GM19023 (cell line): ENCODE results near the gene MTR.

ENCODE experiments used
- ATAC-seq: cut with Tn5 transposase; IDR thresholded peaks from one replicate; pipeline ENCODE4 v1.9.1; 2021; ENCODE audit warnings: mild to moderate bottlenecking, moderate library complexity; ENCODE audit not compliant: unreplicated experiment

The MTR gene

DNA sequence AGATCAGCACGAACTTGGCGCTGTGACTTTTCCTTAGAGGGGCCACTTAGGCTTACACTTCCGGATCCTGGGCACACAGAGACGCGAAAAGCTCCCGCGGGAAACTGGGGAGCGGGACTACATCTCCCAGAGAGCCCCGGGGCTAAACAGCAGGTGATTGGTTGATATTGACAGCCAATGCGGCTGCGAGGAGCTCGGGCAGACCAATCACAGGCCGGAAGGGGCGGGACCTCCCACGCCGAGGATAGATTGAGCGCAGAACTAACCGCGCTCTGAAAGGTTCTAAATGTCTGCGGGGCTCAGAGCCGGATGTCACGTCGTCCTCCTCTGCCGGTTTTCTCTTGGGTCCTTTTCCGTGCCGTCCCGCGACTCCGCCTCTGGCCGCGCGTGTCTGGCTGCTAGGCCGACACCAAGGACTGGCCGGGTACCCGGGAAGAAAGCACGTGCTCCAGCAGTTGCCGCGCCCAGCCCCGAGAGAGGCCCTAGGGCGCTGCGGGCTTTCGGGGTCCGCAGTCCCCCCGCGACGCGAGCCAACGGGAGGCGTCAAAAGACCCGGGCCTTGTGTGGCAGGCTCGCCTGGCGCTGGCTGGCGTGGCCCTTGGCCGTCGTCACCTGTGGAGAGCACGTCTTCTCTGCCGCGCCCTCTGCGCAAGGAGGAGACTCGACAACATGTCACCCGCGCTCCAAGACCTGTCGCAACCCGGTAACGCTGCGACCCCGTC lies at the start of gene MTR:
MTR (plus strand) TSS at position 258 of the 722 bp plus-strand sequence; CDS start at position 670, 412 bp downstream.
- peak; percentile 98 for ATAC-seq

GRCh38 chr1:236746785-236747184 lies 48.3 kb upstream of the MTR start:
- ATAC-seq: no peak

GRCh38 chr1:236747311-236747985 lies 47.6 kb upstream of the MTR start:
- no peak for ATAC-seq

DNA sequence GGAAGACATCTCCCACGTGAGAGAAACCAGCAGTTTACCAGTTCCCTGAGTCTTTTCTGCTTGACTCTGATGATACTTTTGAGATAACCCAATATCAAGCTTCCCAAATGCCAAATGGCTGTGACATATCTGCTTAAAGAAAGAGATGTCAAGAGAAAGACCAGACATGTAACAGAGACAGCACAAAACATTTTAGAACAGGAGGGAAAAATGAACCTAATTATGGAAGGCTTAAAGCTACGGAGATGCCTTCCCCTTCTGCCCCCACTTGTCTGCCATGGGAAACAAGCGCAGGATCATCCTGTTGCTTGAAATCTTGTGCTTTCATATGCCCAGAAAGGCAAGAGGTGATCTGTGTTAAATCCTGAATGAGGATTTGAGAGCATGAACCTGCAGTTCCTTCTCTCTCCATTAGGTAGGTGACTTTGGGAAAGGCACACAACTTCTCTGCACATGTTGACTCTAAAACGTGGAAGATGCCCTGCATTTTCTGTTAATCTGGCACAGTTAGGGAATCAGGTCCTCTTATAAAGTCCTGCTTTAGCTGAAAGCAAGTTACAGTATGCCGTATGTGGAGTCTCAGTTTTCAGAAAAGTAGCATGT lies 46.7 kb upstream of the MTR start:
- no peak for ATAC-seq

DNA sequence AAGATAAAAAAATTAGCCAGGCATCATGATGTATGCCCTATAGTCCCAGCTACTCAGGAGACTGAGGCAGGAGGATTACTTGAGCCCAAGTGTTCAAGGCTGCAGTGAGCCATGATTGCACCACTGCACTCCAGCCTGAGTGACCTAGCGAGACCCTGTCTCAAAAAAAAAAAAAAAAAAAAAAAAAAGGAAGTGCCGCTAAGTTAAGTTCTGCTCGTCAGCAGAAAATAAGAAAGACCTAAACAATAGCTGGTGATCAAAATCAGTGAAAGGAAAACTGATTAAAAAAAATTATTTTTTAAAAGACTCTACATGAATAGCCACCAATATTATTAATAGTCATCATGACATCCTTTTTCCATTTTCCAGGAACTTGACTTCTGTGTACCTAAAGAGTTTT lies 44.2 kb upstream of the MTR start:
- no peak for ATAC-seq

DNA sequence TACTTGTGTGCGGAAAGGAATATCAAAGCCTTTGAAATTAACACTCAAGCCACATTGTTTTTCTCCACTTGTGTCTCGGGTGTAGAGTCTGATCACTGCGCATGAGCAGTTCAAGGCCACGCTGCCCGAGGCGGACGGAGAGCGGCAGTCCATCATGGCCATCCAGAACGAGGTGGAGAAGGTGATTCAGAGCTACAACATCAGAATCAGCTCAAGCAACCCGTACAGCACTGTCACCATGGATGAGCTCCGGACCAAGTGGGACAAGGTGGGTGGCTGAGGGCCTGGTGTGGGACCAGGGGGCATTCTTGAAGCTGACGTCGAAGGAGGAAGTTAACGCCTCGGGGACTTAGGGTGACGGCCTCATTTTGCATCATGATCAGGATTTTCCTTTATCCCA lies 43.7 kb upstream of the MTR start:
- ATAC-seq: no peak

DNA sequence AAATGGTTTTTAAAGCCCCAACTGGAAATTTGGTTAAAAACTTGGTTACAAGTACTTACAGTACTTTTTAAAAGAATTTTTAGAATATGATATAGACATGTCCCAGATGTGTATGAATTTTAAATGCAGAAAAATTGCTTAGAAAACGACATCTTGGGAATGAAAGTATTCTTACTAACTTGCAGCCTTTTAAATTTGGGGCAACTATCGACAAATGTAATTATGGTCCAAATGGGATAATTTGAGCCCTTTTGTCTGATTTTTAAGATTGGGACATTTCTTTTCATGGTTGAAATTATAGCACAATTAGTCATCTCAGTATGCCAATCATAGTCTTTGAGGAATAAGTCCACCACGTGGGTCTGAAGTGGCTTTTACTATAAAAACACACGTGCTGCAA lies 43.2 kb upstream of the MTR start:
- ATAC-seq: no peak

GRCh38 chr1:236753516-236753915 lies 41.6 kb upstream of the MTR start:
- ATAC-seq: no peak

GRCh38 chr1:236753964-236754363 lies 41.1 kb upstream of the MTR start:
- no peak for ATAC-seq

DNA sequence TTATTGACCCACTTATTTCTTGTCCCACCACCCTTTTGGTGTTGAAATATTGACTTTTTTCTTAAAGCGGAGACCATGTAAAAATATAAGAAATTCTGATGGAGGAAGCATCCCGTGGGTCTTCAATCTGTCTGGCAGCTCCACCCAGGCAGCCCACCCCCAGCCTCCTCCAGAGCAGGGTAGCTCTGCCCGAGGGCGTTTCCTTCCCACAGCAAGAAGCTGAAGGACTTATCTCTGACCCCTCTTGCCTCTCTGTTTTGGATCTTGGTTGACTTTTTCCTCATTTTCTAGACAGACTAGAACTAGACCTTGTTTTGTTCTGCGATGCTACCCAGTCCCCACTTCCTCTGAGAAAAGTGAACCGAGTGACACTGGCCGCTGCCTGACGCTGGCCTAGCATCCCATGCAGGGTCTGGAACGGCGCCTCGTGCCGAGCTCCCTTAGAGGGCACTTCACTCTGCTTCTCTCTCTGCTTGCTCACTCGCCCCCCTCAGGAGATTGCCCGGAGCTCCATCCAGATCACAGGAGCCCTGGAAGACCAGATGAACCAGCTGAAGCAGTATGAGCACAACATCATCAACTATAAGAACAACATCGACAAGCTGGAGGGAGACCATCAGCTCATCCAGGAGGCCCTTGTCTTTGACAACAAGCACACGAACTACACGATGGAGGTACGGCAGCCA lies 40.4 kb upstream of the MTR start:
- no peak for ATAC-seq

GRCh38 chr1:236757640-236758039 lies 37.5 kb upstream of the MTR start:
- no peak for ATAC-seq

GRCh38 chr1:236759252-236759859 lies 35.7 kb upstream of the MTR start:
- ATAC-seq: no peak

- no peak for ATAC-seq
Measured at GRCh38 chr1:236760480-236760879, 34.6 kb upstream of the MTR start.

GRCh38 chr1:236760986-236761385 lies 34.1 kb upstream of the MTR start:
- no peak for ATAC-seq

DNA sequence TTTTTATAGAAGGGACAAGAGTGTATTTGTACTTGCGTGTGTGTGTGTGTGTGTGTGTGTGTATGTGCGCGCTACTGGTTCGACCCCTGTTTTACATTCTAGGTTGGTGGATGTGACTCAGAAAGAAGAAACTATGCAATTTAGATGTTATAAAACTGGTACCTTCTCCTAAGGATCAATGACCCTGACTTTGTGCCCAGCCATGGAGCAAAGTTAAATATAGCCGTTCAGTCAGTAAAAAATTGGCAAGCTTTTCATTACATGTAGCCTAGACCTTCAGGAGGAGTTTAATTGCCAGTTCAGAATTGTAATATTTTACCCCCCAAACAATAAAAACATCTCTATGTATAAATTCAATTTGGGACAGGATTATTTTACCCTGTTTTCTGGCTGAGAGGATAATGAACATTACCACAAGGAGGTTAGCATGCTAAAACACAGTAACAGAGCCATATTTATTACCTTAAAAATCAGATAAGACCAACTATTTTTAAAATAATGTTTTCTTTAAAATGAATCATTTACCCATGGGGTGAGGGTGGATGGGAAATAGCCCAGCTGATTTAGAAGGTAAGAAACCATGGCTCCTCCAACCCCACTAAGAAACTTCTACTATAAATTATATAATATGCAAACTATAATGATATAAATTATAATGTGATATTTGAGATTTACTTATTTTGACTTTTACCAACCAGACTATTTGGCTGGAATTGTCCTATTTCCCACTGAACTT lies 33.5 kb upstream of the MTR start:
- ATAC-seq: no peak

- no peak for ATAC-seq
Measured at GRCh38 chr1:236762410-236762809, 32.7 kb upstream of the MTR start.

DNA sequence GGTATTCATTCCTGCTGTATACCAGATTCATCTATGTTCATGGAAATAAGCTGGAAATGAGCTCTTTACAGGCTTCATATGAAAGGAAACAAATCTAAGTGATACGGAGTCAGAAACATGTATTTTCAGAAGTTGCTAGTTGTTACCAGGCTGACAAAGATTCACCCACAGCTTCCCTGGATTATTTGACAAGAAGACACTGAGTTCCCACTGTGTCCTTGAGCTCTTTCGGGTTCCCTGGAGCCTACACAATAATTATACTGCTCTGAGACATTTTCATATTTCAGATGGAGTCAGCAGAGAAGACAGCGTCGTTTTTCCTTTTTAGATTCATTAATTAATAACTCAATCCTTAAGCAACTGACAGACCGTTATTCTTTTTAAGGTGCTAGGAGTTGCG lies 29.3 kb upstream of the MTR start:
- ATAC-seq: no peak

GRCh38 chr1:236766506-236766905 lies 28.6 kb upstream of the MTR start:
- ATAC-seq: no peak

GRCh38 chr1:236767276-236767675 lies 27.8 kb upstream of the MTR start:
- ATAC-seq: no peak

- ATAC-seq: no peak
Measured at GRCh38 chr1:236768601-236769000, 26.5 kb upstream of the MTR start.

GRCh38 chr1:236773919-236774318 lies 21.2 kb upstream of the MTR start:
- no peak for ATAC-seq
